Inflammatory macrophage (primary cell): ENCODE measurements around the gene CNTN4.
"Not testable (repeated sequence)": the region's sequence is repeated elsewhere in the genome, so short reads cannot be mapped to it uniquely, and the experiment has no call there.

Source experiments
- DNase-seq, 2 donors: peaks; one replicate each; pipeline ENCODE4 v3.0.0-alpha.2; 2020 to 2022

The CNTN4 gene

GRCh38 chr3:2992534-2992933, 893.9 kb downstream of the CNTN4 start:
- no peak for DNase-seq

GRCh38 chr3:2993130-2993529, 894.5 kb downstream of the CNTN4 start:
- DNase-seq, result not testable (repeated sequence)

- no peak for DNase-seq
Measured at GRCh38 chr3:2993736-2994135, 895.1 kb downstream of the CNTN4 start.

- no peak for DNase-seq
Measured at GRCh38 chr3:2995195-2995594, 896.5 kb downstream of the CNTN4 start.

- no peak for DNase-seq
Measured at GRCh38 chr3:3005146-3005744, 906.6 kb downstream of the CNTN4 start.

GRCh38 chr3:3013317-3014052, 914.8 kb downstream of the CNTN4 start:
- DNase-seq, result no peak

GRCh38 chr3:3015185-3016089, 916.8 kb downstream of the CNTN4 start:
- no peak for DNase-seq

- DNase-seq, result no peak
Measured at GRCh38 chr3:3016226-3016625, 917.6 kb downstream of the CNTN4 start.

- DNase-seq, result no peak
Measured at GRCh38 chr3:3020209-3020608, 921.5 kb downstream of the CNTN4 start.

GRCh38 chr3:3023111-3023745, 924.6 kb downstream of the CNTN4 start:
- DNase-seq, result no peak

GRCh38 chr3:3027976-3028567, 929.4 kb downstream of the CNTN4 start:
- no peak for DNase-seq

- DNase-seq, result no peak
Measured at GRCh38 chr3:3031326-3031725, 932.7 kb downstream of the CNTN4 start.

GRCh38 chr3:3037156-3037555, 938.5 kb downstream of the CNTN4 start:
- DNase-seq, result no peak

GRCh38 chr3:3038201-3038991, 939.7 kb downstream of the CNTN4 start:
- no peak for DNase-seq

GRCh38 chr3:3053974-3054373, 955.3 kb downstream of the CNTN4 start:
- DNase-seq, result no peak

GRCh38 chr3:3059645-3060044, 961.0 kb downstream of the CNTN4 start:
- no peak for DNase-seq

GRCh38 chr3:3064297-3064696, 965.6 kb downstream of the CNTN4 start:
- no peak for DNase-seq

GRCh38 chr3:3065876-3066275, 967.2 kb downstream of the CNTN4 start:
- no peak for DNase-seq

GRCh38 chr3:3066378-3066777, 967.7 kb downstream of the CNTN4 start:
- no peak for DNase-seq

- no peak for DNase-seq
Measured at GRCh38 chr3:3066910-3067309, 968.2 kb downstream of the CNTN4 start.

GRCh38 chr3:3068358-3068881, 969.8 kb downstream of the CNTN4 start:
- DNase-seq, result no peak
